ENCODE measurements around the gene NPR3. TPM values are rescaled to one million over a fixed set of nuclear protein-coding genes. Genes with fewer than 3 reads are reported as not detected.

NPR3 gene
- total RNA-seq, 1 experiment from 2014 or later: 0.52 TPM

DNA sequence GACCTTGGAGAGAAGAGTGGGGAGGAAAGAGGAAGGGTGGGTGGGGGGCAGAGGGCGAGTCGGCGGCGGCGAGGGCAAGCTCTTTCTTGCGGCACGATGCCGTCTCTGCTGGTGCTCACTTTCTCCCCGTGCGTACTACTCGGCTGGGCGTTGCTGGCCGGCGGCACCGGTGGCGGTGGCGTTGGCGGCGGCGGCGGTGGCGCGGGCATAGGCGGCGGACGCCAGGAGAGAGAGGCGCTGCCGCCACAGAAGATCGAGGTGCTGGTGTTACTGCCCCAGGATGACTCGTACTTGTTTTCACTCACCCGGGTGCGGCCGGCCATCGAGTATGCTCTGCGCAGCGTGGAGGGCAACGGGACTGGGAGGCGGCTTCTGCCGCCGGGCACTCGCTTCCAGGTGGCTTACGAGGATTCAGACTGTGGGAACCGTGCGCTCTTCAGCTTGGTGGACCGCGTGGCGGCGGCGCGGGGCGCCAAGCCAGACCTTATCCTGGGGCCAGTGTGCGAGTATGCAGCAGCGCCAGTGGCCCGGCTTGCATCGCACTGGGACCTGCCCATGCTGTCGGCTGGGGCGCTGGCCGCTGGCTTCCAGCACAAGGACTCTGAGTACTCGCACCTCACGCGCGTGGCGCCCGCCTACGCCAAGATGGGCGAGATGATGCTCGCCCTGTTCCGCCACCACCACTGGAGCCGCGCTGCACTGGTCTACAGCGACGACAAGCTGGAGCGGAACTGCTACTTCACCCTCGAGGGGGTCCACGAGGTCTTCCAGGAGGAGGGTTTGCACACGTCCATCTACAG is 760 bp downstream of the NPR3 start:
- DNase-seq (ENCODE audit: low read depth): no peak

DNA sequence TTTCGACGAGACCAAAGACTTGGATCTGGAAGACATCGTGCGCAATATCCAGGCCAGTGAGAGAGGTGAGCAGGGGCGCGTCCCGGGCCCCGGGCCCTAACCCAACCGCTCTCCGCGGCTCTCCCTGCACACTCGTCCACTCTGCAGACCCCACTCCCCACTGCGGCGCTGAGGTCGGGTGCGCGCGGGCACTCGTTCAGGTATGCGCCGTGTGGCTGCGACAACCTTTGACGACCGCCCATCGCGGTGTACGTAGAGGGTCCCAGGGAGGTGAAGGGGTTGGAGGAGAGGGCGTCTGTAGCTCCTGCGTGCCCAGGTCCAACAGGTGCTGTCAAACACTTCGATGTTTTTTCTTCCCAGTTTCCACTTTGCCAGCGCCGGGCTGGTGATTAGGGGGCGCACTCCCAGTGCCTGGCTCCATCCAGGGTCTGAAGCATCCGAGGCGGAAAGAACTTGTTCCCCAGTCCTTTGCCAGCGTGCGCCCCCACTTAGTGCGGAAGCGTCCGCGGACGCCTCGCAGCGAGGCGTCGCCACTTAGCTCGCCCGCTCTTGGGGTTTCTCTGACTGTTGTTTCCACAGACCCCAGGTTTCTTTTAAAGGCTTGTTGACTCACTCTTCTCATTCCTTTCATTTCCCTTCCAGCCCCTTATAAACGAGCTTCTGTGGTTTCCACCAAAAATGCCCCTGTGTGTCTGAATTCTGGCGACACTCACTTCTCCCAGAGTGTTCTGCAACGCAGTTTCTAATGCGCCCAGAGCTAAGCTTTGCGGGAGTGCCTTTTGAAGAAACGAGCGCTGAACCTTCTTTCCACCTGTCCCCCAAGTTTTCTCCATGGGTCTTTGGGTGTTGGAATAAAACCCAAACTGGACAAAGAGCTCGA is 1.6 kb downstream of the NPR3 start:
- DNase-seq (ENCODE audit: low read depth): peak; percentile 19

DNA sequence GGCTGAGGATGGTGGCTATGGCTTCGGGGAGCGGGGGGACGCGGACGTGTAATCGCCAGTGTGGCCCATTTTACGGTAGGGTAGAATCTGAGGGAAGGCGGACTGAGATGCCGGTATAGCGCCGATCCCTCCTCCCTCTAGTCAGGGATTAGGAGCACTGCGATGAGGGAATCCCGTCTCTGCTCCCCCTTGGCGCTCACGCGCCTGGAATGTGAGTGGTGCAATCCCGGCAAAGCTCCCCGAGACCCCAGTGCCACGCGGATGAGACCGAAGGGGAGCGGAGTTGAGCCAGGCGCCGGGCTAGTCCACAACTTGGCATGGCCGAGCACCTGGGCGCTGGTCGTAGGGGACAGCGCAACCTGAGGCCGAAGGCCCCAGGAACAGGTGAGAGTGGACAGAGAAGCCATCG is 2.2 kb downstream of the NPR3 start:
- DNase-seq (ENCODE audit: low read depth): no peak

DNA sequence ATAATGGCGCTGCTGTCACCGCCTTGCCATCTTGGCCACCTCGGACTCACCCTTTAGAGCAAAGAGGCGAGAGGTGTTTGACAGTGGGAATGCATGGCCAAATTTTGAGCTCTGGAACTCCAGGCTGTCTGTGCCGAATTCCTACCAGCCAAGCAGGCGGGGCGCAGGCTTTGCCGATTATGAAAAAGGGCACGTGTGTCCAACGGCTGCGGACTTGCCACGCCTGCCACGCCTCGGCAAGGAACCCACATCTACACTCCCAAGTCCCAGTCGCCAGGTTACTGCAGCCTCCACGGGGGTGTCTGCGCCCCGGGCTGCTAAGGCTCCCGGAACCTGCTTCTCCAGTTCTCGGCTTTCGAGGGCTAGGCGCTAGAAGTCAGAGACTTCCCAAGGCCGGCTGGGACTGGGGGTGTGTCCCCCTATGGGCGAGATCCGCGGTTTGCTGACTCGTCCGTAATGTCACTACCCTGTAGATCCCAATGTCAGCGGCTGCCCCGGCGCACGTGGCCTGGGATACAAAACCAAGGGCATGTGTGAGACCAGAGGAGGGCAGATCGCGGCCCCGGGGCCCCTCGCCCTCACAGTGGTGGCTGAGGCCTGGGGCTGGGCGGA is 2.8 kb downstream of the NPR3 start:
- DNase-seq (ENCODE audit: low read depth): peak; percentile 54

DNA sequence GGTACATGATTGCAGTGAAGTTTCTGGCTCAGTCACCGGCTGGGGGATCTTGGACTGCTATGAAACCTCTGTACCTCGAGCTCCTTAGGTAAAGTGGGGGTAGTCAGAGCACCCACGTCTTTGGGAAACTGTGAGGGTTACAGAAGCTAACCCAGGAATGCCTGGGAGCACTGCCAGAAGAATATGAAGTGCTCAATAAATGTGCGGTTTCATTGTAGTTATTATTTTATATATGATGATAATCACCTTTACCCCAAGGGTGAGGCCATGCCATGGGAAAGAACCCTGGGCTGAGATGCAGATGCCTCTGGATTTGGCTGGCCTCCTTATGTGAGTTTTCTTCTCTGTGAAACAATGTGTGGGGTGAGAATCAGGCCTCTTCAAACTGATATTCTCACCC is 3.7 kb downstream of the NPR3 start:
- DNase-seq (ENCODE audit: low read depth): no peak

DNA sequence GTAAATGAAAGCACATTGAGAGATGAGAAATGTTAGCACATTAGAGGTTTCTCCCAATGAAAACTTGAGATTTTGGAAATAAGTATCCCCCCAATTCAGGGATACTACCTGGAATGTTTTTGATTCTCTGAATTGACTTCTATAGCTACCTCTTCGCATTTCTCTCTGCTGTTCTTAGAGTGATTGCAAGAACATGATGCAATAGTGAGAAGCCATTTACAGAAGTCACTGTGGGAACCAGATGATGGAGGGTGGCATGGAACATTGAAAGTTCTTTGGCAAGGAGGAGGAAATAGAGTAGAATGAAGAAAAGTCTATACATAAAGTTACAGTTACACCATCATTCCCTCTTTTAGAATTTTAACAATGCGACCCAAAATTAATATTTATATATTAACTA is 9.2 kb downstream of the NPR3 start:
- no peak for DNase-seq (ENCODE audit: low read depth)

DNA sequence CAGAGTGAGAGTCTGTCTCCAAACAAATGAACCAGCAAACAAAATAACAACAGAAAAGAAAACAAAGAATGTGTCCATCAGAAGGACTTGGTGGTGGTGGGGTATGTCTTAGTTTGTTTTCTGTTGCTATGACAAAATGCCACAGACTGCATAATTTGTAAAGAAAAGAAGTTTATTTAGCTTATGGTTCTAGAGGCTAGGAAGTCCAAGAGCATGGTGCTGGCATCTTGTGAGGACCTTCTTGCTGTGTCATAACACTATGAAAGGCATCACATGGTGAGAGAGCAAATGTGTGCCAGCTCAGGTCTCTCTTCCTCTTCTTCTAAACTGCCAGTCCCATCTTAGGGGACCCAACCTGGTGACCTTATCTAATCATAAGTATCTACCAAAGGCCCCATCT is 10.5 kb downstream of the NPR3 start:
- no peak for DNase-seq (ENCODE audit: low read depth)

DNA sequence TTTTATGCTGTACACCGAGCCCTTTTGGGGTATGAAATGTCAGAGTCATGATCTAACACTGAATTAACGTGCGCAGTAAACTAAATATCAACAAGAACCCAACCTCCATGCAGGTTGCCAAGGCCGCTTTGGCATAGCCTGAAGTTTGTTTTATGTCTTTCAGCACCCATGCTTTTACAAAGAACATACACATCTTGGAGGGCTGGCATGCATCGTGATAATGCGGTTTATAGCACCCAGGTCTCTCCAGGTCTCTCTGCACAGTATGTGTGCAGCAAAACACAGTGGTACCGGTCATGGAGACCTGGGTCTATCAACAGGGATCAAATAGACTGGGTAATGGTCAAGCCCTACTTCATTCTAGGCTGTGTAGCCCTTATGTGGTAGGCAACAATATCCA is 11.8 kb downstream of the NPR3 start:
- DNase-seq (ENCODE audit: low read depth): no peak

DNA sequence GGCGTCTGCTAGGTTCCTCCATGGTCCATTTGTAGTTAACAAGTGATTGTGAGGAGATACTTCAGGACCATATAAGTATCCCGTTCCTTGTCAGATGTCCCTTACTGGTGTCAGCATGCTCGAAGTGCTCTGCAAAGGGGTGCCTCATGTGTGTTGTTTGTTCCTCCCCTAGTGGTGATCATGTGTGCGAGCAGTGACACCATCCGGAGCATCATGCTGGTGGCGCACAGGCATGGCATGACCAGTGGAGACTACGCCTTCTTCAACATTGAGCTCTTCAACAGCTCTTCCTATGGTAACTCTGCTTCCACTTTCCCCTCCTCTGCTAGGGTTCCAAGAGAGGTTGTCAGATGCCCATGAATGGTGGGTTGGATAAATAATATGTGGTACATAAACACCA is 13.4 kb downstream of the NPR3 start:
- DNase-seq (ENCODE audit: low read depth): no peak

DNA sequence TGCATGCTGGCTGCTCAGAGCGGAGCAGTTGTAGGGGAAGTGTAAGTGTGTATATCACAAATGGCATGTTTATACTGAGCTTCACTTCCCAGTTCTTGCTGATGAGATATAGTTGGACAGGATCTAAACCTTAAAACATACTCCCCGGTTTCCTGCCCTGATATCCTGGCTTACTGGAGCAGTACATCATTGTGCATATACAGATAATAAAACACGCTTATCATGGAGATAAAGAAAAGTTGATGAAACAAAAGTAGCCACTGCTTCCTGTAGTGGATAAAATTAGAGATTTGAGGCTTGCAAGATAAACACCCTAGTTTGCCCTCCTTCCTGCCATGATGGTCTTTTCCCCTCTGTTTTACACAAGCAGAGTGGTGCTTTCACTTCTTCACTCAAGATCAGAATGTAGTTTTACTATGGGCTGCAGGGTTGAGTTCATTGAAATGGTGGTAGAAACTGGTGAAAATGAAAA is 15.0 kb downstream of the NPR3 start:
- DNase-seq (ENCODE audit: low read depth): no peak

DNA sequence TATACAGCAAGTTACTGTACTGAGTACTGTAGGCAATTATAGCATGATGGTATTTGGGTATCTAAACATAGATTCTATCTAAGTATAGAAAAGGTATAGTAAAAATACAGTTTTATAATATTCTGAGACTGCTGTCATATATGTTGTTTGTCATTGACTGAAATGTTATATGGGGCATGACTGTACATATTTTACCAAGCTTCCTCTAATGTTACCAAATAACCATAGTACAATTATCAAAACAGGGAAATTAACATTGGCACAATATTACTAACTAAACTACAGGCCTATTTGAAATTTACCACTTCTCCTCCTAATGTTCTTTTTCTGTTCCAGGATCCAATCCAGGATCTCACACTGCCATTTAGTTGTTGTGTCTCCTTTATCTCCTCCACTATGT is 18.5 kb downstream of the NPR3 start:
- DNase-seq (ENCODE audit: low read depth): no peak

DNA sequence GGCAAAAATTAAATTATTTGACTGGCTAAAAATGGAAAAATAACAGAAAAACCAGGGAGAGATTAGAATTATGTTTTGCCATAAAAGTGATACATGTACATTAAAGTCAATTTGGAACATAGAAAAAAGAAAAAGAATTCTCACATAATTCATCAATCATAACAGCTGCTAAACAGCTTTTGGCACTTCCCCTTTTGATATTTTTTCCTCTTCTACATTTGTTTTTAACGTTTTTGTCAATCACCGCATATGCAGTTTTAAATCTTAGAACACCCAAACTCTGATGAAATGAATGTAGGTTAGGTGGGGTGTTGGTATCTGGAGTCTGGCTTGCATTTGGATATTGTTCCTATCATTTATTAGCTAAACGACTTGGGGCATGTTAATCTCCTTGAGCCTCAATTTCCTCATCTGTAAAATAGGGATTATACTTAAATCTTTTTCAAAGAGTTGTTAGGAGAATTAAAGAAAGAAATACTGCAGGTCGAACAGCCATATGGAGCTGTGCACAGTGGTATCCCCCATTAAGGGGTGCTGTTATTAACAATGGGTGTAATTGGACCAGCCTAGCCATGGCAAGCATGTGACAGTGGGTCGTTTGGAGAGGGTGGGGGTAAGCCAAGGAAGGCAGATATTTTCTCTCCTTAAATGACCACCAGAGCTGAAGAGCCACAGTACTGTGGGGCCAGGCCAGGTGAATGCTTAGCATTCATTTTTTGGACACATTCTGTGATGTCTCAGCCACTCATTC is 22.6 kb downstream of the NPR3 start:
- no peak for DNase-seq (ENCODE audit: low read depth)

DNA sequence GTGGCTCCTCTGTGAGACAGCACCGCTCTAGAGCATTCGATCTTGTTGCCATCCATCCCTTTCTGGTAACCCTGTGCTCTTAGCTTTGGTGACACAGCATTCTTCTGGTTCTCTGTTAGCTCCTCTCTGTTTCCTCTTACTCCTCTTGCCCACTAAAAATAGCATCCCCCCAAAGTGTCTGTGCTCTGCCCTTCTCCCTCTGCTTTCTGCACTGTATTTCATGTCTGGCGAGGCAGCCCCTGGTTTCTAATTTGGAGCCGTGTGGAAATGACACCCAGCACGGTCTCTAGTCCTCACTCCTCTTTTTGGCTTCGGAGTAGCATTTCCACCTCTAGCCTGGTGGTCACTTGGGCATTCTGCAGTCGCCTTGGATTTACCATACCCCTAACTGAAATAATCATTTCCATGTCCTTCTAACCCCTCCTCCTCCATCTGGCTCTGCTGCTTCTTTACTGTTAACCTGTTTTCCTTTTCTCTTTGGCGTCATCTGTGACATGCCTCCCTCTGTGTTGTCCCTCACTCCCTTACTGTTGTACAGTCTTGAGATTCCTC is 23.8 kb downstream of the NPR3 start:
- DNase-seq (ENCODE audit: low read depth): no peak

DNA sequence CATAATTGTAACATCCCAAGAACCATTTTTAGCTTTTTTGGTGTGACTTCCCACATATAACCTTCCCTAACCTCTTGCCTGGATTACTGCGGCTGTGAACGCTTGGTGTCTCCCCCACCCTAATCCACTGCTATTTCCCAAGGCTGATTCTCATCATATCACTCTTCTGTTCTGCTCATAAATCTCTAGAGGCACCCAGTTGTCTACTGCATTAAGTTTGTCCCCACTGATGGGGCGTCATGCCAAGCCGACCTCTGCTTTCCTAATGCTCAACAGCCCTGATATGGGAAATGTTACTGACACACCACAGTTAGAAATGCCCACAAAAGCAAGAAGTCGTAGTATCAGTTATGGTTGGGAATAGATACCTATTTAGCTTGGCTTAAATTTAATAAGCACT is 24.4 kb downstream of the NPR3 start:
- DNase-seq (ENCODE audit: low read depth): no peak

DNA sequence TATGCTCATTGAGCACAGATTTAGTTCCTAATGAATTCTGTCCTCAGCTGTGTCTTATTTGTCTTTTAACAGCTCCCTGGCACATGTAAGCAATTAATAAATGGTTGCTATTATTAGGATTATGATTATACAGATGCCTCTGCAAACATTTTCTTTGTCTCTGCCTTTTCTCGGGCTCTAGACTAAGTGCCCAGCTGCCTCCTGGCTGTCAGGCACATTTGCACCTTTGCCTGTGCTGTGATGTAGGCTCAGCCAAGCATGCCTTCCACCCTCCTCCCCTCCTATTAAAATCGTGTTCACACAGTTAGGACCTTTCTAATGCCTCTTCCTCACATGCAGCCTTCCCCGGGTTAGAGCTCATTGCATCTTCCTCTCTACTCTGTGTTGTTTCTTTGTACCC is 25.7 kb downstream of the NPR3 start:
- DNase-seq (ENCODE audit: low read depth): no peak

DNA sequence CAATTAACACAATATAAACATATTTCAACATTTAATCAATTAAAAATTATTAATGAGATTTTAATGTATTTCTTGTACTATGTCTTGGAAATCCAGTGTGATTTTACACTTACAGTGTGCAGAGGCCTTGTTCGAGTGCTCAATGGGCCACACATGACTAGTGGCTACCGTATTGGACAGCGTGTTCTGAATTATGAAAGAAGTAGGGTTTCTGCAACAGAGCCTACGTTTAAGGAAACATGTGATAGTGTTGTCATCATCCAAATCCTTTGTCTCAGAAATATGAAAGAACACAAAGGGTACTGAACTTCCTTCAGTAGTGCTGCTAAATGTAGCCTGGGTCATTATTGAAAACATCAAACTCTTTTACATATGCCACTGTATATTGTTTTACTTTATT is 29.5 kb downstream of the NPR3 start:
- DNase-seq (ENCODE audit: low read depth): no peak

DNA sequence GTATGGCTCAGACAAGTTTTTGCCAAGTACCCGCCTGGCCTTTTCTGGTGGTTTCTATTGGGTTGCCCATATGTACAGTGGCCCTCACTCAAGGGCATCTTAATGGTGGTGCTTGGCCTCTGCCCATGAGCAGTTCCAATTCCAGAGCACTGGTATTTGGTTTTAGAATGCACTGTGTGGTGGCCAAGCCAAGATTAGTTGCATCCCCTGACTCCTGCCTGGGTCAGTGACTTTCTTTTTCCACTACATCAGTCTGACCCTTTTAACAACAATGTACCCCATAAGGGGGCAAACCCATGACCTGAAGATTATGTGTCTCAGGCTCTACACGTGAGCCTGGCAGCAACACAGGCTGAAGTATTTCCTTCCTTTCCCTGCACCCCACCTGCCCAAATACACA is 34.2 kb downstream of the NPR3 start:
- no peak for DNase-seq (ENCODE audit: low read depth)

DNA sequence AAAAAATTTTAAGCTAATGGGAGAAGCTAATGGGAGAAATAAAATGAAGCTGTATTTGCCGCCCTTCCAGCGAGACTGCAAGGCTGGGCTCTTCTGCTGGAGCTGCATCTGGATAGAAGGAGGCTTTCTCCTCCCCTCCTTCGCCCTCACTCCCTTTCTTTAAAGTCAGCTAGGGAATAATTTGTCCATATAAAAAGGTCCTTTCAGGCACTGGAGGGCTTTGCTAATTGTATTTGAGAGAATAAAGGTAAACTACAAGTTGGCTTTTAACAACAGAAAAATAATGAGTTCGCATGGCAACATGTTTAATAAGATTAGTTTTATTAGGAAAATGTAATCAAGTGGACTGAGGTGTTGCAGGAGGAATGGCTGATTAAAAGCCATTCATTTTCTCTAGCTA is 41.3 kb downstream of the NPR3 start:
- DNase-seq (ENCODE audit: low read depth): no peak

DNA sequence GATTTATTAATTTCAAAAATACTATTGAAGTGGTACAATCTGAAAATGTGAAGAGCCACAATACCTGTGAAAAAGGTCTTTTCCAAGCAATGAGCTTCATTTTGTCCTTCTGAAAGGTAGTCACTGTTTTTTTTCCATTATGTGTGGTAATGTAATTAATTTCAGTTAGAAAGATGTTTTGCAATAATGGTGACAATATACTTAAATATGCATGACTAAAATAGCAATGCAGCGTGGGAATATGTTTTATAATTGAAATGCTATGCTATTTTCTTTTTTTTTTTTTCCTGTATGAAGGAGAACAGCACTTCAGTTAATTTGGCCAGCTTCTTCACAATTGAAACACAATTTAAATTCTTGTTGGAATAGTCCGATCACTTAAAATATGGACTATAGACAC is 41.9 kb downstream of the NPR3 start:
- DNase-seq (ENCODE audit: low read depth): peak; percentile 10

DNA sequence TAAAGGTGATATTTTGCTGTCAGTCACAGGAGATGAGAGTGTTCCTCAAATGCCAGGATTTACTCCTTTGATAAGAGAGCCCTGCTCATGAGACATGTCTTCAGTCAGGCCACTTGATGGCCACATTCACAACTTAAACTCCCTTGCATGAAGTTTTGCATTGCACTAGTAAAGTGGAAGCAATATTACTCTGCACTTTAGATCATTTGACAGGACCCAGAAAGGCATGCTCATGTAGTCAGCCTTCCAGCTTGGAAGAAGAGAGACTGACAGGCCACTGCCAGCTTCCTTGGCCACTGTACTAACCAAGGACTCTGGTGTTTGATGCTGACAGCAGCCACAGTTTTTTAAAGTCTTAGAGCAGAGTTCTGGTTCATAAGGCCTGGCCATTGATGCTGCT is 42.6 kb downstream of the NPR3 start:
- DNase-seq (ENCODE audit: low read depth): peak; percentile 30

DNA sequence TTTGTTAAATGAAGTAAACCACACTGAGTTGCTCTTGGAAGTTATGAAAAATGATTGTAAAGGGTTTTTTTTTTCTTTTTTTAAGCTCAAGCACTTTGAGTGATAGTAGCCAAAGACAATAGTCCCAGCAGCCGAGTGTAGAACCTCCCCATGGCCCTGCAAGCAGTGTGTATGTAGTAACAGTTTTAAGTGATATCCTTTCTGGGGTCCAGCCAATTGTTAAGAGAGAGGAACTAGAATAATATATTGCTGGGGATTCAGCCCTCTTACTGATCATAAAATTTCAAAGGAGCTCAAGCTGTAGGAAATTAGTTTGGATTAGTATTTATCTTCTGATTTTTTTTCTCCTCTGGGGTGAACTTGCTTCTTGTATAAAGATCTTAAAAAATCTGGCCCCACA is 43.2 kb downstream of the NPR3 start:
- DNase-seq (ENCODE audit: low read depth): no peak

DNA sequence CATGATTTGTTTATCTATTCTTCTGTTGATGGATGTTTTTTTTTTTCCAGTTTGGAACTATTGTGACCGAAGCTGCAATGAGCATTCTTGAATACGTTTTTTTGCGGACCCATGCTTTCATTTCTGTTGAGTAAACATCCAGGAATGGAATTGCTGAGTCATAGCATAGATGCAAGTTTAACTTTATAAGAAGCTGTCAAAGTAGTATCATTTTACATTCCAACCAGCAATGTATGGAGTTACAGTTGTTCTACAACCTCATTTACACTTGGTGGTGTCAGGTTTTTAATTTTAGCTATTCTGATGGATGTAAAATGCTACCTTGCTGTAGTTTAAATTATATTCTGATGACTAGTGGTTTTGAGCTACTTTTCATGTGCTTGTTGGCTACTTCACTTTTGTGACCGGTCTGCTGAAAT is 49.0 kb downstream of the NPR3 start:
- peak; percentile 91 for DNase-seq (ENCODE audit: low read depth)

All from M059J (cell line).